K562 (cell line): ENCODE measurements around the gene DNAJC17. TPM values are rescaled to one million over a fixed set of nuclear protein-coding genes. Genes with fewer than 3 reads are reported as not detected.

Source experiments
- ATAC-seq: fragments of 200-7000 bp; cut with Tn5 transposase; 3 replicates; pipeline ENCODE4 v1.9.1; 2020; ENCODE audit warnings: moderate library complexity
- BruUV-seq: library from RNA; stranded (reverse); fragments of 400-500 nt; replicated peaks from 2 replicates; lab custom pipeline; 2021; lab: Mats Ljungman, UMichigan
- CTCF ChIA-PET: fragments of 300-600 bp; formaldehyde crosslinking; extraction: SDS; loops from one replicate; lab custom pipeline; 2021; ENCODE audit warnings: low intra/inter-chr PET ratio; lab: Yijun Ruan, JAX
- POLR2A ChIA-PET: fragments of 300-600, 350-650 bp; sonication (Branson Sonifier 250); formaldehyde crosslinking; extraction: SDS; loops from one replicate; lab custom pipeline; 2021; ENCODE audit warnings: antibody characterized with exemption, inconsistent platforms; lab: Yijun Ruan, JAX
- DNase-seq, 4 experiments: peaks; one replicate each; pipeline versions ENCODE4 v3.0.0 to v3.0.0-alpha.2; 2011 to 2018; ENCODE audit warnings: low spot score in 3 of 4, mixed read lengths in 3 of 4; ENCODE audit errors: extremely low read depth in 1 of 4
- FAIRE-seq: peaks from 2 replicates; lab custom pipeline; 2011; peaks lifted over from hg19 to GRCh38; lab: Jason Lieb, UNC
- H2AFZ ChIP-seq: 2 replicates; pipeline ENCODE4 v1.6.0; 2011; ENCODE audit warnings: low read depth, low read length, control low read depth, inconsistent platforms
- H3K27ac ChIP-seq: fragments of 200-600 bp; 3 replicates; pipeline ENCODE4 v1.8.0; 2011; ENCODE audit warnings: low read depth, mild to moderate bottlenecking, control low read depth, inconsistent platforms, low read length, moderate library complexity, mixed read lengths; ENCODE audit errors: extremely low read depth
- H3K27me3 ChIP-seq, 2 experiments: fragments of 300-600 bp in 1 of 2; 2 replicates in 1 of 2; 3 replicates in 1 of 2; pipeline versions ENCODE4 v1.6.0 to v1.8.0; 2011; ENCODE audit warnings: inconsistent platforms in 2 of 2, low read length in 2 of 2, mild to moderate bottlenecking in 1 of 2, mixed read lengths in 1 of 2, moderate library complexity in 1 of 2; ENCODE audit not compliant: control insufficient read depth in 2 of 2, insufficient read depth in 2 of 2
- H3K36me3 ChIP-seq: fragments of 300-600 bp; 3 replicates; pipeline ENCODE4 v1.8.0; 2011; ENCODE audit warnings: mild to moderate bottlenecking, low read length, inconsistent platforms; ENCODE audit not compliant: control insufficient read depth, insufficient read depth
- H3K4me1 ChIP-seq, 2 experiments: fragments of 200-600 bp in 1 of 2; replicated peaks in 1 of 2; 2 replicates in 1 of 2; 3 replicates in 1 of 2; pipeline versions ENCODE4 v1.5.1 to v1.8.0; 2011; ENCODE audit warnings: inconsistent platforms in 2 of 2, low read length in 2 of 2, mild to moderate bottlenecking in 1 of 2, mixed read lengths in 1 of 2, moderate library complexity in 1 of 2; ENCODE audit not compliant: control insufficient read depth in 2 of 2, insufficient read depth in 2 of 2
- H3K4me2 ChIP-seq: 2 replicates; pipeline ENCODE4 v1.6.1; 2011; ENCODE audit warnings: low read length, control low read depth, inconsistent platforms, mixed read lengths; ENCODE audit not compliant: insufficient read depth
- H3K4me3 ChIP-seq: fragments of 200-600 bp; sonication (generic), shearing (Covaris generic); 2 replicates; pipeline ENCODE4 v1.5.1; 2016; ENCODE audit warnings: control low read depth, inconsistent platforms
- H3K79me2 ChIP-seq: fragments of 200-600 bp; 3 replicates; pipeline ENCODE4 v1.8.0; 2011; ENCODE audit warnings: low read length, inconsistent platforms; ENCODE audit not compliant: control insufficient read depth, insufficient read depth
- H3K9ac ChIP-seq, 2 experiments: 2 replicates each; pipeline versions ENCODE4 v1.6.0 to v1.6.1; 2011; ENCODE audit warnings: low read depth in 2 of 2, low read length in 2 of 2, control low read depth in 1 of 2, inconsistent platforms in 1 of 2, mild to moderate bottlenecking in 1 of 2, mixed read lengths in 1 of 2; ENCODE audit not compliant: insufficient read depth in 1 of 2
- H3K9me1 ChIP-seq: one replicate; pipeline ENCODE4 v1.6.0; 2011; ENCODE audit warnings: inconsistent platforms, mild to moderate bottlenecking, low read length, moderate library complexity; ENCODE audit not compliant: control insufficient read depth, insufficient read depth
- H3K9me3 ChIP-seq: replicated peaks from 2 replicates; pipeline ENCODE4 v1.5.1; 2011; ENCODE audit warnings: low read depth, low read length, inconsistent platforms; ENCODE audit not compliant: control insufficient read depth, insufficient read depth
- H4K20me1 ChIP-seq: replicated peaks from 2 replicates; pipeline ENCODE4 v1.6.1; 2011; ENCODE audit warnings: low read length, inconsistent platforms, mixed read lengths; ENCODE audit not compliant: control insufficient read depth, insufficient read depth
- BHLHE40 ChIP-seq: IDR thresholded peaks from 2 replicates; pipeline ENCODE4 v1.6.1; 2011; ENCODE audit warnings: low read length, improper control_type of control experiment
- DEAF1 ChIP-seq: fragments of 450-650 bp; formaldehyde crosslinking; IDR thresholded peaks from 2 replicates; pipeline ENCODE4 v1.4.0; 2020; ENCODE audit warnings: mild to moderate bottlenecking, moderate library complexity
- DPF2 ChIP-seq: fragments of 450-650 bp; IDR thresholded peaks from 2 replicates; pipeline ENCODE4 v1.6.1; 2016
- GATA2 ChIP-seq: sonication (generic); formaldehyde crosslinking; IDR thresholded peaks from 2 replicates; pipeline ENCODE4 v1.4.0; 2020; ENCODE audit warnings: mild to moderate bottlenecking, missing genetic modification reagents
- HES1 ChIP-seq: fragments of 450-650 bp; IDR thresholded peaks from 2 replicates; pipeline ENCODE4 v1.6.1; 2016; ENCODE audit warnings: low read depth, mild to moderate bottlenecking, moderate library complexity
- IRF2 ChIP-seq: sonication (generic); formaldehyde crosslinking; IDR thresholded peaks from 2 replicates; pipeline ENCODE4 v1.8.1; 2022; ENCODE audit warnings: mild to moderate bottlenecking, missing genetic modification reagents
- MEIS2 ChIP-seq: fragments of 450-650 bp; IDR thresholded peaks from 2 replicates; pipeline ENCODE4 v1.6.1; 2014; ENCODE audit warnings: mild to moderate bottlenecking; ENCODE audit not compliant: partially characterized antibody
- MNT ChIP-seq, 2 experiments: fragments of 450-650 bp; conservative IDR thresholded peaks; 2 replicates each; pipeline ENCODE4 v1.6.1; 2017; ENCODE audit warnings: mild to moderate bottlenecking in 2 of 2, moderate library complexity in 2 of 2
- MYC ChIP-seq, 2 experiments: fragments of 250-450 bp in 1 of 2; sonication (Bioruptor Pico) in 1 of 2; IDR thresholded peaks; 2 replicates each; pipeline versions ENCODE4 v1.5.1 to v1.6.1; 2012 to 2021; ENCODE audit warnings: low read depth in 2 of 2, borderline replicate concordance in 1 of 2, improper control_type of control experiment in 1 of 2, low read length in 1 of 2, mild to moderate bottlenecking in 1 of 2, moderate library complexity in 1 of 2
- SP1 ChIP-seq: sonication (generic); formaldehyde crosslinking; IDR thresholded peaks from 2 replicates; pipeline ENCODE4 v1.8.1; 2022; ENCODE audit warnings: mild to moderate bottlenecking, missing genetic modification reagents
- USF2 ChIP-seq: sonication (generic); formaldehyde crosslinking; IDR thresholded peaks from 2 replicates; pipeline ENCODE4 v1.5.0; 2020; ENCODE audit warnings: missing genetic modification reagents
- ZC3H11A ChIP-seq: IDR thresholded peaks from 2 replicates; pipeline ENCODE4 v1.6.1; 2012; ENCODE audit warnings: low read depth, low read length, improper control_type of control experiment
- WGBS: fragments of 100-300 bp; shearing (Covaris generic); methylation state at CpG from one replicate; pipeline ENCODE4 v1.1.6; 2016; ENCODE audit warnings: low coverage, mixed read lengths; ENCODE audit not compliant: insufficient coverage; ENCODE audit errors: missing lambda C conversion rate; 5-methylcytosine and 5-hydroxymethylcytosine counted together
- in situ Hi-C: fragments of 300-500 bp; cut with MboI; formaldehyde crosslinking; loops from 4 replicates; pipeline ENCODE4 v1.15.0; 2018; ENCODE audit warnings: inconsistent platforms, mixed read lengths
- intact Hi-C: fragments of 100-400 bp; cut with micrococcal nuclease; formaldehyde crosslinking; loops from 2 replicates; pipeline ENCODE4 v1.14.2; 2022
- polyA plus RNA-seq, 8 experiments: library from polyadenylated mRNA; depleted of rRNA in 4 of 8; stranded (reverse) in 5 of 8; unstranded in 3 of 8; fragments of >200 nt; fragmentation: Nextera tagmentation in 2 of 8; fragmentation: Illumina TruSeq in 1 of 8; extraction: Ambion mirVana in 2 of 8; extraction: Trizol in 1 of 8; gene quantifications; 2 replicates each; pipeline versions ENCODE4 v1.2.1 to v1.2.3, GENCODE V29; 2011 to 2014; ENCODE audit warnings: inconsistent platforms in 1 of 8, missing spikeins in 1 of 8
- total RNA-seq, 7 experiments: library from RNA; depleted of rRNA in 6 of 7; stranded (reverse); fragments of >200 nt in 6 of 7; fragmentation: Illumina TruSeq in 2 of 7; extraction: Trizol in 2 of 7; gene quantifications; 2 replicates each; pipeline versions ENCODE4 v1.2.1 to v1.2.3, GENCODE V29; 2011 to 2021; ENCODE audit warnings: low replicate concordance in 1 of 7

The DNAJC17 gene
- total and polyA plus RNA-seq, 9 of the 15 experiments (the other 6 are each of a cell fraction or from before 2014, with no cell fraction given), result 2.4 to 79.4 (median 44.2) TPM

GRCh38 chr15:40756938-40757337, 50.3 kb downstream of the DNAJC17 start:
- Histone ChIP-seq H3K27me3 (no peaks in the 10 kb centered on the region), H3K9me3 (no peaks in the 10 kb centered on the region), H3K4me1 (peaks cover 29 to 35% of the 10 kb centered on the region in 2 experiments), H3K79me2 (peaks cover 30% of the 10 kb centered on the region), H3K27ac (peak overlapping the region; percentile 43; the same call in 2 of the 3 replicates), H3K4me3 (no peak overlapping the region), H3K4me2 (peak overlapping the region; percentile 18; the same call in 1 of the 2 replicates), H3K36me3 (peaks cover 16% of the 10 kb centered on the region), H3K9ac (peak overlapping the region; percentile 8 to 66; a peak in 1 of 4 replicates), H4K20me1 (no peaks in the 10 kb centered on the region), H2AFZ (peak overlapping the region; percentile 78), H3K9me1 (no peaks in the 10 kb centered on the region)
- BruUV-seq, result no TSS peak
- WGBS, result 21% methylated on average over 6 of the region's 6 CpGs
- in situ Hi-C loops (no loop called here), intact Hi-C loops (loop anchor here (10.0 kb wide), 1 partner anchor 192 kb away; the partner anchor contains the start of genes CCDC32 and RPUSD2)
- no peak for FAIRE-seq
- POLR2A ChIA-PET, result interaction anchor here (0.6 to 1.5 kb wide), 8 partner anchors 8 to 314 kb away, joined by 3 to 5 read pairs (median 3); partner anchors contain the start of genes CCDC32 and VPS18
- no peak for DNase-seq
- no peak for ATAC-seq
- CTCF ChIA-PET, result no interaction called here
- TF ChIP-seq DPF2 (0 out of 2 replicates have a peak, but pooled peaks have one; percentile 16), MEIS2 (peak; percentile 11), ZC3H11A (no peak), IRF2 (CRISPR knock-in tag) (no peak), DEAF1 (CRISPR knock-in tag) (no peak), SP1 (CRISPR knock-in tag) (peak; percentile 34; the same call in 1 of the 2 replicates), BHLHE40 (peak; percentile 85), USF2 (peak; percentile 23; the same call in 1 of the 2 replicates), GATA2 (CRISPR knock-in tag) (0 out of 2 replicates have a peak, but pooled peaks have one; percentile 10), HES1 (0 out of 2 replicates have a peak, but pooled peaks have one; percentile 16), MYC (IDR thresholded peaks at IDR 0.05; ENCODE audit: low read depth, low read length) (peak; percentile 53; the same call in 1 of the 2 replicates), MYC (CRISPR knock-in tag; IDR thresholded peaks at IDR 0.05; ENCODE audit: borderline replicate concordance, low read depth) (no peak), MNT (conservative IDR thresholded peaks at IDR 0.05) (0 out of 4 replicates have a peak, but pooled peaks of 1 of the 2 experiments have one; percentile 35)
